ENCODE measurements around the gene CAPS2. TPM values are rescaled to one million over a fixed set of nuclear protein-coding genes. Genes with fewer than 3 reads are reported as not detected.

CAPS2 gene
- polyA plus RNA-seq, 1 donor (not counting 4 experiments of a cell fraction or from before 2014, with no cell fraction given) = 2.2 TPM

GRCh38 chr12:75360920-75361319, 30.8 kb upstream of the CAPS2 start:
- no peaks in the 10 kb centered on the region for H3K27me3 ChIP-seq (ENCODE audit: control insufficient read depth, extremely low read depth, insufficient read depth, low read length)
- no peak overlapping the region for H3K9ac ChIP-seq (ENCODE audit: control insufficient read depth, extremely low read depth, insufficient read depth, low read length)
- DNase-seq (ENCODE audit: low read depth, low spot score) = no peak
- no peaks in the 10 kb centered on the region for H3K9me3 ChIP-seq (ENCODE audit: control insufficient read depth, low read depth, low read length)
- FAIRE-seq = no peak
- no peak overlapping the region for H3K4me3 ChIP-seq (ENCODE audit: control insufficient read depth in 2 of 3, extremely low read depth in 1 of 3, insufficient read depth in 2 of 3, low read depth in 1 of 3, low read length in 3 of 3)
- H2AFZ ChIP-seq (ENCODE audit: control insufficient read depth, low read length) = no peak overlapping the region
- no peak overlapping the region for H3K4me2 ChIP-seq (ENCODE audit: control insufficient read depth, extremely low read depth, insufficient read depth, low read depth, low read length)
- dilution Hi-C loops (cut with MboI; ENCODE audit: extremely low pct_ligation_motif_present, low sequenced_read_pairs) = no loop called here
- H4K20me1 ChIP-seq (ENCODE audit: control insufficient read depth, extremely low read depth, insufficient read depth, low read length) = no peaks in the 10 kb centered on the region
- no peaks in the 10 kb centered on the region for H3K9me1 ChIP-seq (ENCODE audit: control insufficient read depth, extremely low read depth, insufficient read depth, low read length)
- H3K4me1 ChIP-seq (ENCODE audit: control insufficient read depth, extremely low read depth, insufficient read depth, low read length) = no peaks in the 10 kb centered on the region
- no peaks in the 10 kb centered on the region for H3K79me2 ChIP-seq (ENCODE audit: control insufficient read depth, insufficient read depth, low read length)
- TF ChIP-seq EZH2 (IDR thresholded peaks at IDR 0.05; ENCODE audit: low read length) (no peak), CTCF (optimal IDR thresholded peaks at IDR 0.05 in 1 of 3, IDR thresholded peaks at IDR 0.05 in 1 of 3, conservative IDR thresholded peaks at IDR 0.05 in 1 of 3; ENCODE audit: extremely low read depth in 1 of 3, insufficient read depth in 2 of 3, low read length in 3 of 3) (no peak)
- H3K36me3 ChIP-seq (ENCODE audit: control insufficient read depth in 2 of 2, extremely low read depth in 1 of 2, insufficient read depth in 2 of 2, low read length in 2 of 2) = no peaks in the 10 kb centered on the region
- no peak overlapping the region for H3K27ac ChIP-seq (ENCODE audit: control insufficient read depth, insufficient read depth, low read length)

DNA sequence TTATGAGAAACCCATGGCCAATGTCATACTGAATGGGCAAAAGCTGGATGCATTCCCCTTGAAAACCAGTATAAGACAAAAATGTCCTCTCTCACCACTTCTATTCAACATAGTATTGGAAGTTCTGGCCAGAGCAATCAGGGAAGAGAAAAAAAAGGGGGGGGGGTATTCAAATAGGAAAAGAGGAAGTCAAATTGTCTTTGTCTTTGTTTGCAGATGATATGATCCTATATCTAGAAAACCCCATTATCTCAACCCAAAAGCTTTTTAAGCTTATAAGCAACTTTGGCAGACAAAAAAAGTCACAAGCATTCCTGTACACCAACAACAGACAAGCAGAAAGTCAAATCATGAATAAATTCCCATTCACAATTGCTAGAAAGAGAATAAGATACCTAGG, 23.9 kb upstream of the CAPS2 start:
- no peaks in the 10 kb centered on the region for H3K9me1 ChIP-seq (ENCODE audit: control insufficient read depth, extremely low read depth, insufficient read depth, low read length)
- H3K27ac ChIP-seq (ENCODE audit: control insufficient read depth, insufficient read depth, low read length) = no peak overlapping the region
- no peaks in the 10 kb centered on the region for H3K79me2 ChIP-seq (ENCODE audit: control insufficient read depth, insufficient read depth, low read length)
- no peak overlapping the region for H2AFZ ChIP-seq (ENCODE audit: control insufficient read depth, low read length)
- DNase-seq (ENCODE audit: low read depth, low spot score) (no peak), FAIRE-seq (no peak)
- no peak overlapping the region for H3K9ac ChIP-seq (ENCODE audit: control insufficient read depth, extremely low read depth, insufficient read depth, low read length)
- peaks cover 2% of the 10 kb centered on the region for H3K9me3 ChIP-seq (ENCODE audit: control insufficient read depth, low read depth, low read length)
- no peak overlapping the region for H3K4me2 ChIP-seq (ENCODE audit: control insufficient read depth, extremely low read depth, insufficient read depth, low read depth, low read length)
- no peaks in the 10 kb centered on the region for H3K27me3 ChIP-seq (ENCODE audit: control insufficient read depth, extremely low read depth, insufficient read depth, low read length)
- no peak overlapping the region for H3K4me3 ChIP-seq (ENCODE audit: control insufficient read depth in 2 of 3, extremely low read depth in 1 of 3, insufficient read depth in 2 of 3, low read depth in 1 of 3, low read length in 3 of 3)
- no peaks in the 10 kb centered on the region for H4K20me1 ChIP-seq (ENCODE audit: control insufficient read depth, extremely low read depth, insufficient read depth, low read length)
- TF ChIP-seq EZH2 (IDR thresholded peaks at IDR 0.05; ENCODE audit: low read length) (no peak), CTCF (optimal IDR thresholded peaks at IDR 0.05 in 1 of 3, IDR thresholded peaks at IDR 0.05 in 1 of 3, conservative IDR thresholded peaks at IDR 0.05 in 1 of 3; ENCODE audit: extremely low read depth in 1 of 3, insufficient read depth in 2 of 3, low read length in 3 of 3) (no peak)
- no peaks in the 10 kb centered on the region for H3K36me3 ChIP-seq (ENCODE audit: control insufficient read depth in 2 of 2, extremely low read depth in 1 of 2, insufficient read depth in 2 of 2, low read length in 2 of 2)
- dilution Hi-C loops (cut with MboI; ENCODE audit: extremely low pct_ligation_motif_present, low sequenced_read_pairs) = no loop called here
- H3K4me1 ChIP-seq (ENCODE audit: control insufficient read depth, extremely low read depth, insufficient read depth, low read length) = no peaks in the 10 kb centered on the region
